ENCODE measurements around the gene MYO18A.

- TF ChIP-seq, protein P1, sequence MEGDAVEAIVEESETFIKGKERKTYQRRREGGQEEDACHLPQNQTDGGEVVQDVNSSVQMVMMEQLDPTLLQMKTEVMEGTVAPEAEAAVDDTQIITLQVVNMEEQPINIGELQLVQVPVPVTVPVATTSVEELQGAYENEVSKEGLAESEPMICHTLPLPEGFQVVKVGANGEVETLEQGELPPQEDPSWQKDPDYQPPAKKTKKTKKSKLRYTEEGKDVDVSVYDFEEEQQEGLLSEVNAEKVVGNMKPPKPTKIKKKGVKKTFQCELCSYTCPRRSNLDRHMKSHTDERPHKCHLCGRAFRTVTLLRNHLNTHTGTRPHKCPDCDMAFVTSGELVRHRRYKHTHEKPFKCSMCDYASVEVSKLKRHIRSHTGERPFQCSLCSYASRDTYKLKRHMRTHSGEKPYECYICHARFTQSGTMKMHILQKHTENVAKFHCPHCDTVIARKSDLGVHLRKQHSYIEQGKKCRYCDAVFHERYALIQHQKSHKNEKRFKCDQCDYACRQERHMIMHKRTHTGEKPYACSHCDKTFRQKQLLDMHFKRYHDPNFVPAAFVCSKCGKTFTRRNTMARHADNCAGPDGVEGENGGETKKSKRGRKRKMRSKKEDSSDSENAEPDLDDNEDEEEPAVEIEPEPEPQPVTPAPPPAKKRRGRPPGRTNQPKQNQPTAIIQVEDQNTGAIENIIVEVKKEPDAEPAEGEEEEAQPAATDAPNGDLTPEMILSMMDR (IDR thresholded peaks at IDR 0.05) = no peak
- no peak for TF ChIP-seq POLR2A (IDR thresholded peaks at IDR 0.05)
- TF ChIP-seq POLR2AphosphoS5 (IDR thresholded peaks at IDR 0.05) = no peak
Measured at GRCh38 chr17:29225396-29225795, 45.2 kb upstream of the MYO18A start.

All from breast epithelium (tissue), 3 donors.